ENCODE measurements around the gene TRIM28.

TRIM28 gene

GRCh38 chr19:58536852-58537798 lies 6.7 kb upstream of the TRIM28 start:
- TF ChIP-seq TSHZ2 (CRISPR knock-in tag; IDR thresholded peaks at IDR 0.05) = no peak
- TF ChIP-seq ZC3H10 (CRISPR knock-in tag; IDR thresholded peaks at IDR 0.05) = no peak
- TF ChIP-seq TCF4 (CRISPR knock-in tag; IDR thresholded peaks at IDR 0.05; ENCODE audit: borderline replicate concordance) = no peak
- TF ChIP-seq TOX (CRISPR knock-in tag; IDR thresholded peaks at IDR 0.05; ENCODE audit: borderline replicate concordance) = no peak
- TF ChIP-seq SNAI2 (CRISPR knock-in tag; IDR thresholded peaks at IDR 0.05) = no peak
- TF ChIP-seq ISL1 (CRISPR knock-in tag; IDR thresholded peaks at IDR 0.05) = no peak
- no peak for TF ChIP-seq RARB (CRISPR knock-in tag; IDR thresholded peaks at IDR 0.05)
- TF ChIP-seq ZNF70 (CRISPR knock-in tag; IDR thresholded peaks at IDR 0.05) = no peak
- TF ChIP-seq ZFP30 (CRISPR knock-in tag; IDR thresholded peaks at IDR 0.05) = no peak
- TF ChIP-seq POU6F1 (CRISPR knock-in tag; IDR thresholded peaks at IDR 0.05; ENCODE audit: borderline replicate concordance, low read depth) = no peak
- TF ChIP-seq PPARA (CRISPR knock-in tag; IDR thresholded peaks at IDR 0.05; ENCODE audit: borderline replicate concordance) = no peak
- no peak for TF ChIP-seq BACH2 (CRISPR knock-in tag; IDR thresholded peaks at IDR 0.05; ENCODE audit: borderline replicate concordance)
- no peak for TF ChIP-seq CREB5 (CRISPR knock-in tag; IDR thresholded peaks at IDR 0.05; ENCODE audit: low read depth)
- no peak for TF ChIP-seq OSR1 (CRISPR knock-in tag; IDR thresholded peaks at IDR 0.05)
- TF ChIP-seq ARNTL (CRISPR knock-in tag; IDR thresholded peaks at IDR 0.05; ENCODE audit: borderline replicate concordance, low read depth) = no peak
- TF ChIP-seq CSRNP3 (CRISPR knock-in tag; IDR thresholded peaks at IDR 0.05) = no peak
- TF ChIP-seq ZNF8 (CRISPR knock-in tag; IDR thresholded peaks at IDR 0.05) = no peak
- TF ChIP-seq PATZ1 (CRISPR knock-in tag; IDR thresholded peaks at IDR 0.05; ENCODE audit: borderline replicate concordance) = no peak
- no peak for TF ChIP-seq CSDC2 (CRISPR knock-in tag; IDR thresholded peaks at IDR 0.05)
- no peak; the same call in 2 of the 3 replicates for ATAC-seq

GRCh38 chr19:58538257-58539168 lies 5.4 kb upstream of the TRIM28 start:
- ATAC-seq = no peak
- TF ChIP-seq POU6F1 (CRISPR knock-in tag; IDR thresholded peaks at IDR 0.05; ENCODE audit: borderline replicate concordance, low read depth) = no peak
- no peak for TF ChIP-seq ZFP3 (CRISPR knock-in tag; IDR thresholded peaks at IDR 0.05)
- TF ChIP-seq ZNF70 (CRISPR knock-in tag; IDR thresholded peaks at IDR 0.05) = no peak
- no peak for TF ChIP-seq TOX (CRISPR knock-in tag; IDR thresholded peaks at IDR 0.05; ENCODE audit: borderline replicate concordance)
- no peak for TF ChIP-seq GLIS3 (CRISPR knock-in tag; IDR thresholded peaks at IDR 0.05)
- no peak for TF ChIP-seq ARNTL (CRISPR knock-in tag; IDR thresholded peaks at IDR 0.05; ENCODE audit: borderline replicate concordance, low read depth)
- no peak for TF ChIP-seq CREB5 (CRISPR knock-in tag; IDR thresholded peaks at IDR 0.05; ENCODE audit: low read depth)
- TF ChIP-seq BACH2 (CRISPR knock-in tag; IDR thresholded peaks at IDR 0.05; ENCODE audit: borderline replicate concordance) = no peak
- TF ChIP-seq ISL1 (CRISPR knock-in tag; IDR thresholded peaks at IDR 0.05) = no peak
- no peak for TF ChIP-seq OSR1 (CRISPR knock-in tag; IDR thresholded peaks at IDR 0.05)
- TF ChIP-seq PATZ1 (CRISPR knock-in tag; IDR thresholded peaks at IDR 0.05; ENCODE audit: borderline replicate concordance) = no peak
- no peak for TF ChIP-seq ZNF565 (CRISPR knock-in tag; conservative IDR thresholded peaks at IDR 0.05; ENCODE audit: low read depth)

Data from SK-N-SH treated with all-trans-retinoic acid at 6 μM for 48 hours (cell line).